Pons (tissue), 1 donor: Measurements from ENCODE around the gene CDCA3.
"Not testable (repeated sequence)": the region's sequence is repeated elsewhere in the genome, so short reads cannot be mapped to it uniquely, and the experiment has no call there.

ENCODE experiments used
- DNase-seq: peaks from one replicate; pipeline ENCODE4 v3.0.0-alpha.2; 2016; ENCODE audit warnings: low spot score

CDCA3 gene

GRCh38 chr12:6851153-6851920, at the start of gene CDCA3:
Gene CDCA3, minus strand, starts transcription at chr12:6851286. Its CDS starts 334 bp downstream, at chr12:6850952.
- peak; percentile 100 for DNase-seq

- DNase-seq = peak; percentile 83
Measured at GRCh38 chr12:6899837-6900519, 48.9 kb upstream of the CDCA3 start.

- no peak for DNase-seq
Measured at GRCh38 chr12:6899427-6899826, 48.3 kb upstream of the CDCA3 start.

- no peak for DNase-seq
Measured at GRCh38 chr12:6896846-6897435, 45.9 kb upstream of the CDCA3 start.

DNA sequence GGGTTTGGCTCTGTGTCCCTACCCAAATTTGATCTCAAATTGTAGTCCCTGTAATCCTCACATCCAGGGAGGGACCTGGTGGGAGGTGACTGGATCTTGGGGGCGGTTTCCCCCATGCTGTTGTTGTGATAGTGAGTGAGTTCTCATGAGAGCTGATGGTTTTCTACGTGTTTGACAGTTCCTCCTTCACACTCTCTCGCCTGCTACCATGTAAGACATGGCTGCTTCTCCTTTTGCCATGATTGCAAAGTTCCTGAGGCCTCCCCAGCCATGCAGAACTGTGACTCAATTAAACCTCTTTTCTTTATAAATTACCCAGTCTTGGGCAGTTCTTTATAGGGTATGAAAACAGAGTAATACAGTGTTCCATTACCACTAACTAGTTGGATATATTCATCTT, 43.2 kb upstream of the CDCA3 start:
- no peak for DNase-seq

GRCh38 chr12:6892683-6893082, 41.6 kb upstream of the CDCA3 start:
- DNase-seq = not testable (repeated sequence)

DNA sequence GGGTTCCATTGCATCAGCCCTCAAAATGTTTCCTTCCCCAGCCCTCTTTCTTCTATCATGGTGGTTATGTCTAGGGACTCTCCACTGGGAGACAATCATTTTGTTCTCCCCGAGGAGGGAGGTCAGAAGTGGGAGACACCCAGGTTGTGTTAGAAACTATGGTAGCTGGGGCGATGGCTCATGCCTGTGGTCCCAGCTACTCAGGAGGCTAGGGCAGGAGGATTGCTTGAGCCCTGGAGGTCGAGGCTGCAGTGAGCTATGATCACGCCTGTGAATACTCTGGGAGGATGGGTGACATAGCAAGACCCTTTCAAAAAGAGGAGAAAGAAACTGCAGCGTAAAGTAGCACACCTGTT, 40.5 kb upstream of the CDCA3 start:
- DNase-seq = no peak

- DNase-seq = peak; percentile 94
Measured at GRCh38 chr12:6890789-6891645, 39.9 kb upstream of the CDCA3 start.

- DNase-seq = not testable (repeated sequence)
Measured at GRCh38 chr12:6889775-6890573, 38.9 kb upstream of the CDCA3 start.

DNA sequence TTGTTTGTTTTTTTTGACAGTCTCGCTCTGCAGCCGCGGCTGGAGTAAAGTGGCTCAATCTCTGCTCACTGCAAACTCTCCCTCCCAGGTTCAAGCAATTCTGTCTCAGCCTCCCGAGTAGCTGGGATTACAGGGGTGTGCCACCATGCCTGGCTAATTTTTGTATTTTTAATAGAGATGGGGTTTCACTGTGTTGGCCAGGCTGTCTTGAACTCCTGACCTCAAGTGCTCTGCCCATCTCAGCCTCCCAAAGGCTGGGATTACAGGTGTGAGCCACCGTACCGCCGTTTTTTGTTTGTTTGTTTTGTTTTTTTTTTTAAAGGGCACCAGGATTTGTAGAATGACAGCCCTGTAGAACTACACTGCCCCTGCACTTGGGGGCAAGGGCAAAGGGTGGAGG, 37.7 kb upstream of the CDCA3 start:
- DNase-seq = not testable (repeated sequence)

DNA sequence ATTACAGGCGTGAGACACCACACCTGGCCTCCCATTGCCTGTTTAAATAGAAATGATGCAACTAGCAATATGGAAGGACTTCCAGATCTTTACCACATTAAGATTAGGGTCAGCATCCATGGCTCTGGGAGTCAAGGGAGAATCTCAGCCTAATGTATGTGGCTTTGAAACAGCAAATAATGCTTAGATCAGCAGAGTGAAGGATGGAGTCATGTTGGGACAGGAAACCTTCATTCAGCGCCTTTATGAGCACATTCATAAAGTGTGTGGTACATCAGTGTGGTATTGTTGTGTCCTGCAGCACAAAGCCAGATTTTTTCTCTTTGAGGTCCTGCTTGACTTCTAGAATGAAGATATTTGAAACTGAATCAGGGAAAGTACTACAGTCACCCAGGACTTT, 37.3 kb upstream of the CDCA3 start:
- no peak for DNase-seq

GRCh38 chr12:6887460-6887859, 36.4 kb upstream of the CDCA3 start:
- DNase-seq = no peak

DNA sequence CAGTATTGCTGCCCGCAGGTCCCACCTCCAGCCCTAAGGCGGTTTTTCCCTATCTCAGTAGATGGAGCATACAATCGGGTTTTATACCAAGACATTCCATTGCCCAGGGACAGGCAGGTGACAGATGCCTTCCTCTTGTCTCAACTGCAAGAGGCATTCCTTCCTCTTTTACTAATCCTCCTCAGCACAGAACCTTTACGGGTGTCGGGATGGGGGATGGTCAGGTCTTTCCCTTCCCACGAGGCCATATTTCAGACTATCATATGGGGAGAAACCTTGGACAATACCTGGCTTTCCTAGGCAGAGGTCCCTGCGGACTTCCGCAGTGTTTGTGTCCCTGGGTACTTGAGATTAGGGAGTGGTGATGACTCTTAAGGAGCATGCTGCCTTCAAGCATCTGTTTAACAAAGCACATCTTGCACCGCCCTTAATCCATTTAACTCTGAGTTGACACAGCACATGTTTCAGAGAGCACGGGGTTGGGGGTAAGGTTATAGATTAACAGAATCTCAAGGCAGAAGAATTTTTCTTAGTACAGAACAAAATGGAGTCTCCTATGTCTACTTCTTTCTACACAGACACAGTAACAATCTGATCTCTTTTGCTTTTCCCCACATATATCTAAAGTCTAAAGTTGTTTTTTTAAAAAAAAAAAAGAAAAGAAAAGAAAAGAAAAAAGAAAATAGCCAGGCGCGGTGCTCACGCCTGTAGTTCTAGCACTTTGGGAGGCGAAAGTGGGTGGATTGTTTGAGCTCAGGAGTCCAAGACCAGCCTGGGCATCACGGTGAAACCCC, 35.3 kb upstream of the CDCA3 start:
- not testable (repeated sequence) for DNase-seq

DNA sequence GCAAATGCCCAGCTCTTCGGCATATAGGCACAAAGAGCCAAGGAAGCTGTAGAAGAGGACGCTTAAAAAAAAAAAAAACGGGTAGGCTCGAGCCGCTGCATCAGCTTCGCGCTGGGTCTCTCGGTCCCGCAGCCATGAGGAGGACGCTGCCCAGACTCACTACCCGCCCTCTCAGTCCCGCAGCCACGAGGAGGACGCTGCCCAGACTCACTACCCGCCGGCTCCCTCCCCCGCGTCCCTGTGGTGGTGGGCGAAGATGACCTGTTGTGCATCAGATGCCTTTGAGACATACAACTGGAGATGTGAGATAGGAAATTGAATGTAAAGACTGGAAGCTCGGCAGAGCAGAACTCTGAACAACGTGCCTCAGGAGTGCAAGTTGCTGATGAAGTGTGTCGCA, 33.5 kb upstream of the CDCA3 start:
- DNase-seq = no peak

- no peak for DNase-seq
Measured at GRCh38 chr12:6883683-6884082, 32.6 kb upstream of the CDCA3 start.

GRCh38 chr12:6883252-6883651, 32.2 kb upstream of the CDCA3 start:
- no peak for DNase-seq

GRCh38 chr12:6879824-6880223, 28.7 kb upstream of the CDCA3 start:
- DNase-seq = not testable (repeated sequence)

DNA sequence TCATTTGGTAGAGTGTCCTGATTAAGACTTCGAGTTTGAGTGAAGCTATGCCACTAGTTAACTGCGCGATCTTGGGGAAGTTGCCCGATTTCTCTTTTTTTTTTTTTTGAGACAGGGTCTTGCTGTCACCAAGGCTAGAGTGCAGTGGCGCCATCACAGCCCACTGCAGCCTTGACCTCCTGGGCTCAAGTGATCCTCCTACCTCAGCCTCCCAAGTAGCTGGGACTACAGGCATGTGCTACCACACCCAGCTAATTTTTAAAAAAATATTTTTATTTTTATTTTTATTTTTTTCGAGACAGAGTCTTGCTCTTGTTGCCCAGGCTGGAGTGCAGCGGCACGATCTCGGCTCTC, 22.9 kb upstream of the CDCA3 start:
- not testable (repeated sequence) for DNase-seq

GRCh38 chr12:6873094-6874014, 22.3 kb upstream of the CDCA3 start, which contains the start of gene SPSB2:
Gene SPSB2, minus strand, starts transcription at chr12:6873303. Its CDS starts 402 bp downstream, at chr12:6872901.
- DNase-seq = peak; percentile 91
